Glomerular visceral epithelial cell (primary cell): ENCODE measurements around the gene NCOR1.

ENCODE experiments used
- DNase-seq: peaks from one replicate; pipeline ENCODE4 v3.0.0-alpha.2; 2016; ENCODE audit errors: extremely low spot score

Gene NCOR1

GRCh38 chr17:16033729-16034349 is 181.5 kb downstream of the NCOR1 start:
- DNase-seq: no peak

- peak; percentile 88 for DNase-seq
Measured at GRCh38 chr17:16027708-16028584, 187.4 kb downstream of the NCOR1 start.

- DNase-seq: no peak
Measured at GRCh38 chr17:16026895-16027294, 188.4 kb downstream of the NCOR1 start.

DNA sequence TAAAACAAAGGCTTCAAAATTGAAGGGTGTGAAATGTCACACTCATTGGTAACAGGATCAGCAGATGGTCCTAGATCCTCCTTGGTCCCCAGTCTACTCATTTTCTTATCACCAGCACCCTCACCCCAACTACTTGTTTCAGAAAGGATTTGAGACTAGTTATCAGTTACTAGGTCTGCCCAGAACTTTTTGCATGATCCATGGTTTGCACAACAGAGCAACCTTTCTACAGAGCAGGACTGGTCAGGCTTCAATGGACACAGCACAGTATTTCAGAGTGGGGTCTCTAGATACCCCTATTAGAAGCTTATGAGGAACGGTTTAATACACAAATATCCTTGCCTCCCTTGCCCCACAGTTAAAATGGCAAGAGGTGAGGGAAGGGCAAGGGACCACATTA is 190.1 kb downstream of the NCOR1 start:
- DNase-seq: no peak

- DNase-seq: no peak
Measured at GRCh38 chr17:16023881-16024280, 191.5 kb downstream of the NCOR1 start.

DNA sequence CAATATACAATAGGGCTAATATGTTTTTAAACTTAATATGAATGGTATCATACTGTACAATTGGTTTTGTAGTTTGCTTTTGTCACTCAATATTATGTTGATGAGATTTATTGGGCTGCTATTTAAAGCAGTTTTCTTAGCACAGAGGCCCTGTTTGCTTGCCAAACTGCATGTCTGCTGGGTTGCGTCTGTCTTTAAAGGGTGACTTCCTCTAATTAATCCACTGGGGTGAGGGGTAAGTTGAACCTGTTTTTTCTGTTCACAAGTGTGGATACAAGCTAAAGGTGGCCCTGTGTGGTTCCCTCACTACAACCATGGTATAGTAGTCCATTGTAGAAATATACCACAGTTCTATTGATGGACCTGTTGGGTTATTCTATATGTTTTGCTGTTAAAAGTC is 196.0 kb downstream of the NCOR1 start:
- DNase-seq: no peak

DNA sequence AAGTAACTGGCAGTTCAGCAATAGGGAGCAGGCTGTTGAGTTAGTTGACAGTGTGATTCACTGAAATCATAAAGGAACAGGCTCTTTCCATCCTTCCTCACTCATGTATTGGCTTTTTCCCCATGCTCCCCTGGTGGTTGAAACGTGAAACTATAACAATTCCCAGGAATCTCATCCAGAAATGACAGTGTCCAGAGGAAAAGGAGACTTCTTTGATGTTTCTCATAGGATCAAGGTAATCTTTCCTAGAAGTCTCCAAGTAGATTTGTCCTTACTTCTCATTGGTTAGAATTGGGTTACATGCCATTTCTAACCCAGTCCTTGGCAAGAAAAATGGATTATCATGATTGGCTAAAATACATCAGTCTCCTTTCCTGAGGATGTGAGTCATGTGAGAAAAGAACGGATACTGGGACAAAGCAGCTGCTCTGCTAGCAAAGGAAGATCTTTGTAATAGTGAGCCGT is 201.4 kb downstream of the NCOR1 start:
- peak; percentile 71 for DNase-seq

DNA sequence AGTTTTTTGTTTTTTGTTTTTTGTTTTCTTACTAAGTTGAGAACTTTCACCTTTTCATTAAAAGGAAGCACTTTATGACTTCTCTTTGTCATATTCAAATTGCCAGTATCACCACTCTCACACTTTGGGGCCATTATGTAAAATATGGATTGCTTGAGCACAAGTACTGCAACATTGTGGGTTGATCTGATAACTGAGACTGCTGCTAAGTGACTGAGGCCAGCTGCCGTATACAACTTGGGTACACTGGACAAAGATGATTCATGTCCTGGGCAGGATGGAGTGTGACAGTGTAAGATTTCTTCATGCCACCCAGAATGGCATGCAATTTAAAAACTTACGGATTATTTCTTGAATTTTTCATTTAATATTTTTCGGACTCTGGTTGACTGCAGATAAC is 207.9 kb downstream of the NCOR1 start:
- no peak for DNase-seq

DNA sequence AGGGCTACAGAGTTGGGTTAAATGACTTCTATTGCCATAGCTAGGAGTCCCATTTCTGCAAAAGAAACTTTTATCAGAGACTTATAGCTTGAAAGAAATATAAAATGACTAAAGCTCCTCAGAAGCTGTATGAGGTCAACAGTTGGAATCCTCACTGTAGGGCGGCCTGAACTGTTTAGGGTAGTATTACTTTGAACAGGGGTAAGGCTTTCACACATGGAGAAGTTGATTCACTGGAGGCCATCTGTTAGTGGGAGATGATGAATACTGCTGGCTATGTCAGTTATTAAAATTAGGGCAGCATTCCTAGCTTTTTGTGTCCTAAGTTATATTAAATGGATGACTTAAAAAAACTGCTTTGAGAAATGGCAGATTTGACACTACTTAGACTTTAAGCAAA is 209.7 kb downstream of the NCOR1 start:
- DNase-seq: no peak

GRCh38 chr17:16003841-16004240 is 211.5 kb downstream of the NCOR1 start:
- no peak for DNase-seq

- no peak for DNase-seq
Measured at GRCh38 chr17:16002708-16003260, 212.6 kb downstream of the NCOR1 start.

GRCh38 chr17:16001226-16001897 is 214.0 kb downstream of the NCOR1 start:
- DNase-seq: no peak

- peak; percentile 56 for DNase-seq
Measured at GRCh38 chr17:15999974-16000827, 215.1 kb downstream of the NCOR1 start.

- peak; percentile 94 for DNase-seq
Measured at GRCh38 chr17:15999141-15999973, 216.0 kb downstream of the NCOR1 start, which contains the start of the genes TTC19 and ZSWIM7. Gene TTC19, plus strand, starts transcription at chr17:15999824. Its CDS starts 25 bp downstream, at chr17:15999849. Gene ZSWIM7, minus strand, starts transcription at chr17:15999704. Its CDS starts 110 bp downstream, at chr17:15999594.

- no peak for DNase-seq
Measured at GRCh38 chr17:15998031-15998562, 217.2 kb downstream of the NCOR1 start.

DNA sequence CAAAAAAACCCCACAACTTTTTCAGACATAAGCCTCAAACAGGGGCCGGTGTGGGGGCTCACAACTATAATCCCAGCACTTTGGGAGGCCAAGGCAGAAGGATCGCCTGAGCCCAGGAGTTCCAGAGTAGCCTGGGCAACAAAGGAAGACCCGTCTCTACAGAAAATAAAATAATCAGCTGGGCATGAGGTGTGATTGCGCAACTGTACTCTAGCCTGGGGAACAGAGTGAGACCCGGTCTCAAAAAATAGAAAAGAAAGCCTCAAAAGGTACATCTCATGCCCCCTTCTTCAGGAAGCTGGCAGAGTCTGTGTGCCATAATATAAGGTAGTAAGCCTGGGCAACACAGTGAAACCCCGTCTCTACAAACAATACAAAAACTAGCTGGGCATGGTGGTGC is 219.0 kb downstream of the NCOR1 start:
- DNase-seq: no peak

DNA sequence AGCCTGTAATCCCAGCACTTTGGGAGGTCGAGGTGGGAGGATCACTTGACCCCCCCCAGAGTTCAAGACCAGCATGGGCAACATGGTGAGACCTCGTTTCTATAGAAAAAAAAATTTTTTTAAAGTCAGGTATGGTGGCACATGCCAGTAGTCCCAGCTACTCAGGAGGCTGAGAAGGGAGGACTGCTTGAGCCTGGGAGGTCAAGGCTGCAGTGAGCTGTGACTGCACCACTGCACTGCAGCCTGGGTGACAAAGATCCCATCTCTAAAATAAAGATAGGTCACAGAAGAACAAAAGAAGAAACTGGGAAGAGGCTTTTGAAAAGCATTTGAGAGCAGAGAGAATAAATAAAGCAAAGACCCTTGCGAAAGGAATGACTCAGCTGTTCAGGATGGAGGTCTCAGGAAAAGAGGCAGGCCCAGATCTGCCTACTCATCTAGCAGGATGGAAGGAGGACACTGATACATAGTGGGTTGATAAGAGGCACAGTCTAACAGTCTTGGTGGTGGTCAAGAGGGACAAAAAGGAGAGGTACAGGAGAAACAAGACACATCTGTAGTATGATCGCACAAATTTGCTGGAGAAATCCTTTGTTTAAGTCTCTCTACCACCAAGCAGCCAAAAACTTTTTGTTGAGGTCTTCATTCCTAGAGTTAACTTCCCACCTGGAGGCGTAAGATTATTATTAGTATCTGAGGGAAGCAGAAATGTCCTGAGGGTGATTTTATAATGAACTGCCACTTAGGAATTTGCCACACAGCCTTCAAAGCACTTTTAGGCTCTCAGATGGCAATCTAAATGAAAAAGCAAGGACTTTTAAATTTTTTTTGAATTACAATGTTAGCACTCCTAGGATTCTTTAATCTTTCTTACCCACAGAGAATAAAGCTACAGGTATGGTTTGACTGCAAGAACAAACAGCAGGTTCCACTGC is 233.4 kb downstream of the NCOR1 start:
- DNase-seq: no peak

DNA sequence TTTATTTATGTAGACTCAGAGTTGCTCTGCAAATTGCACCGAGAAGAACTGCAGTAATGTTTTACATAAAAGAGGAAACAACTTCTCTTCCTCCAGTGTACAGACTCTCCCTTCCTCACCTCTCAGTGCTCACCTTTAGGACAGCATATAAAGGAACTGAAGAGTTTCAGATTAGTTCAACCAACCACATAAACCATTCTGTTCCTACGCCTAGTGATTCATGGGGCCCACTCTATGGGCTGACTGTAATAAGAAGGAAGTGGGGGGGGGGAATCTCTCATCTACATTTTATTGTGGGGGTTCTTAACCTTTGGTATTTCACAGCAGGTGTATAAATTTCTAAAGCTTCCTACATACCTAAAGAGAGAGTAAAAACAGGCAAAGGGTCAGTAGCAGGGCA is 234.1 kb downstream of the NCOR1 start:
- no peak for DNase-seq
